ENCODE measurements around the gene BRMS1L.

GRCh38 chr14:35865611-35866324 lies 39.6 kb downstream of the BRMS1L start:
- TF ChIP-seq POLR2A (IDR thresholded peaks at IDR 0.05) = no peak
- no peak for TF ChIP-seq CTCF (IDR thresholded peaks at IDR 0.05)
